GM18873 (cell line): ENCODE data around the gene JADE1.

Source experiments
- ATAC-seq: cut with Tn5 transposase; IDR thresholded peaks from one replicate; pipeline ENCODE4 v1.9.1; 2021; ENCODE audit warnings: mild to moderate bottlenecking, moderate library complexity, moderate number of reproducible peaks; ENCODE audit not compliant: unreplicated experiment, low FRiP score

The JADE1 gene

DNA sequence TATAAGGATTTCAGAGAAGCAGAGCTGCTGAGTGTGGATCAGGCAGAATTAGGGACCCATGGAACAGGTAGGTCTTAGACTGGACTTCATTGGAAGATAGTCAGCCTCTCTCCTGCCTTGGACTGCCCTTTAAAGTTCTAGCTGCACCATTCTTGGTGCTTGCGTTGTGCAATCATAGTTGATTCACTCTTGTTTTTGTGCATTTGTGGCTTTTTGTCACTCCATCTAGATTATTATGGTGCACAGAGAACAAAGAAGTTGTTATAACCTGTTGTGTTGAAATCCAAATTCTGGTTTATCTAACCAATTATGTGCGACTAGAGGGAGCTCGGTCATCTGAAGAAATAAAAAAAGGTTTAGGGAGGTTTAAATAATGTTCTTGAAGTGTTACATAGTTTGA, 59.3 kb downstream of the JADE1 start:
- ATAC-seq = no peak

DNA sequence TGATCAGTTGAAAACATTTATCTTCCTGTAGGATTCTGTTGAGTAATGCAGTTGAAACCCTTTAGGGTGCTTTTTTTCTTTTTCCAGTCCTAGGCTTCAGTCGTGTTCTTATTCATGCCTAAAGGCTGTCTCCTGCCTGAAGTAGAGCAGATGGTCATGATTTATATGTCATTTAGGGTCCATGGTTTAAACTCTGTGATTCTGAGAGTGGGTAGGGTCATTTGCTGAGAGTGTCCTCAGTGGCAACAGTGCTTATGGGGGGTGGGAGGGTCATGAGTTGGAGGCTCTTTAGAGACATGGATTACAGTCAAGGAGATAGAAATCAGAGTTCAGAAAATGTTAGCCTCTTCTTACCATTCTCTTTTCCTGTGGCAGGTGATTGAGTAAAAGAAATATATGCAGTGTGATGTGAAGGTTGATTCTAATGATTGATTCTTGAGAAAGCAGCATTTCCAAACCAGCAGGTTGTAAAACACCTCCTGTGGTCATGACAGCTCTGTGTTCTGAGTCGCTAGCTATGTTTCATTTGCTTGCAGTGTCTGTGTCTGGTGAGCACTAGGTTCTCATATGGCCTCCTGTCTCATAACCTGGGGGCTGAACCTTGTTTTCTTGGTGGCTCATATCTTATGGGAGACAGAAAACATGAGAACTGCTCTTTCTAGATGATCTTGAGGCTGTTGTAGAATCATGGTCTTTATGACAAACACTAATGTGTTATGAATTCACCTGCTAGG, 60.4 kb downstream of the JADE1 start:
- no peak for ATAC-seq

DNA sequence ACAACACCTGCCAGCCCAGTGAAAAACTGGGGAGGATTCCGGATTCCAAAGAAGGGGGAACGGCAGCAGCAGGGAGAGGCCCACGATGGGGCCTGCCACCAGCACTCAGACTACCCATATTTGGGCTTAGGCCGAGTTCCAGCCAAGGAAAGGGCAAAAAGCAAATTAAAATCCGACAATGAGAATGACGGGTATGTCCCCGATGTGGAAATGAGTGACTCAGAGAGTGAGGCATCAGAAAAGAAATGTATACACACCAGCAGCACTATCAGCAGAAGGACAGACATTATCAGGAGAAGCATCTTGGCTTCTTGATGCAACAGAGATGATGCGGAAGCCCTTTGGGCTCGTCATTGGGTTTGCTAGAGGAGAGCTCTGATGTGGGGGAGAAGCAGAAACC, 62.4 kb downstream of the JADE1 start:
- no peak for ATAC-seq

DNA sequence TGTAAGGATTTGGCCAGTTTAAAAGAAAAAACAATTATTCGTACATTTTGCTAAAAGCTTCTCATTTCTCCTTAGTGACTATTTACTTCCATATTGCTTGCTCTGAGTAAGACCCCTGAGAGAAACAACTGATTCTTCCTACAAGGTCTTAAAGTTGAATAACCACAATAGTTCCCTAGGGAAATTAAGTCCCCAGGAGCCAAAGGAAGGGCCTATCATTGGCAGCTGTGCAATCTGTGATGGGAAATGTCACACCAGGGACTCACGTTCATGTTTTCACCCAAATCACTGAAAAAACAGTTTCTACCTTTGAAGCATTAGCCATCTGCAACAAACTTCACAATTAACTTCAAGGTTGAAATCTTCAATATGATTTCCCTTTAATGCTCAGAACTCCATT, 66.7 kb downstream of the JADE1 start:
- ATAC-seq = no peak

DNA sequence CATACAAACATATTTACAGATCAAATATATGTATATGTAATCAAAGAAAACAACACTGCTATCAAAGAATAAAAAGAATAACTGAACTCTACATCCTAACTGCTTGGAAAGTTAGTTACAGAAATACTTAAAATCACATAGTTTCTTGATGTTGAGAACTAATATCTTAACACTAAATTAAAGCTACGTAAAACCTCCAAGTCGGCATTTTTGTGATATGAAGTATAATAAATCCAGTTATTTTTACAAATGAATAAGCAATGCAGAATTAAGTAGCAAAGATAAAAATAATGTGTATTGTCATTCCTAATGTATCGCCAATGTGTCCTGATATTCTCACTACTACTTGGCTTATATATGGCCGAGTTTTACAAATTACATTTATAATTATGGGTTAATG, 68.4 kb downstream of the JADE1 start:
- ATAC-seq = no peak

DNA sequence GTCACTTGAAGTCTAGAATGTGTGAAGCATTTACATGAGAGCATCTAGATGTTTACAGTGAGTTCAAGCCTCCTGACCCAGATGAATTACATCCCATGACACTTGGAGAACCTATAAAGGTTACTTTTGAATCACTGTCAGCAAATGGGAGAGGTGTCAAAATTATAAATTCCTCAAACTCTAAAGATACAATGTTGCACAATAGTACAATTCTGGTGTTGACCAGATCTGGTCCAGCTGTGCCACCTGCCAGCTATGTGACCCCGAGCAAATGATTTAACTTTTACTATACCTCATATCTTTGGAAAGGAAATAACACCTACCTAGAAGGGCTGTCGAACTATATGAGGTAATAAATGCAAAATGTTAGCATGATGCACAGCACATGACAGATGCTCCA, 69.8 kb downstream of the JADE1 start:
- ATAC-seq = no peak

DNA sequence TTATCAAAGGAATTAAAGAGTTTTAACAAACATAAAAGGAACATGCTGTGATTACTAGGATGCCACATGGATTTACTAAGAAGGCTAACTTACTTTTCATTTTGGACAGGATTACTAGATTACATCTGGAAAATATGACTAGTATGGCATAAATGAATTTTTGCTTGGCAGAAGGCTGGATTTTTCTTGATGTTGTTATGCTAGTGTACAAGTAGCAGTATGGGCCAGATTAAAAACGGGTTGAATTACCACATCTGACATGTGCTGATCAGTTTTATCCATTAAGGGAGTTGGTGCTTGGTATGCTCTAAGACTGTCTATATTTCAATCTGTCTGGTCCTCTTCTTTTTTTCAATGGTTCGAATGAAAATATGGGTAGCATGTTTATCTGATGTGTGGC, 70.5 kb downstream of the JADE1 start:
- ATAC-seq = no peak

DNA sequence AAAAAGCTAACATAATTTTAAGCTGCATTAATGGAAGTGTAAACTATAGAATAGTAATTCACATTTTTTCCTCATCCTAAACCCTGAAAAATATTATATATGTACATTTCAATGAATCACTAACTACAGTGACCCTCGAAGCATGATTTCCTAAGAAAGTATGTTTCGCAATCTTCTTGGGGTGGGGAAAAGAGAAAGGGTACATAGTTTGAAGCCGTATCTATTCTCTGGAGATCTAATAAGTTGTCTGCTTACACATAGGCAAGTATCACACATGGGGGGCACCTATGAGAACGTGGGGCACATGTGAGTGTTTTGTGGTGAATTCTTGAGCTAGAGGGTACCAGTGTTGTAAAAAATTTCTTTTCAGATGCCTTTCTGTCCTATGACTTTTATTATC, 71.2 kb downstream of the JADE1 start:
- ATAC-seq = no peak

DNA sequence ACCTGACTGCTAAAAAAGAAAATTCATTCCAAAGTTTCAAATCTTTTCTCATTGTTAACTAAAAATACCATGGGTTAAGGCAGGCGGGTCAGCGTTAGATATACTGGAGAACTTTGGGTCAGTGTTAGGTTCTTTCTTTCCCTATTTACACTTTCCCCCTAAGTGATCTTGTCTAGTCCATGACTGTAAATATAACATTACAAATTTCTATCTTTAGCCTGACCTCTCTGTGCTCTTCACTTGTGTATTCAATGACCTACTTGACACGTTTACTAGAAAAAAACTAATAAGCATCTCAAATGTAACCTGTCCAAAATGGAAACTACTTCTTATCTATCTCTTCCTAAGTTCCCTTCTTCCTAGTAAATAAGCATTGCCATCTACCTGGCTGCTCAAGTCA, 95.3 kb downstream of the JADE1 start:
- ATAC-seq = no peak

DNA sequence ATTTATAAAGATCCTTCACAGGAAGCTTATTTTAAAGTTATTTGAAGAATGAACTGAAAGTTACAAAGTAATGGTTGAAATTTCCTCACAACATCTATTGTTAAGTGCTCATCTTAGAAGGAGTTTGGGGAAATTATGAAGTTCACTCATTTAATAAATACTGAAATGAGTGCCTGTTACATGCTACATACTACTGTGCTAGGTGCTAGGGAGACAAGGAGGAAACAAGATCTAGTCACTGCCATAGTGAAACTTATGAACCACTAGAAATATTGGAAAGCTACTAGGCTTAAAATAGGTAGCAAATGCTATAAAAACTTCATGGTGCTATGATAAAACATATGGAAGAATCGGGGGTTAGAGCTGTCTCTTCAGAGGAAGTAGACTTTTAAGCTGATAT, 97.1 kb downstream of the JADE1 start:
- ATAC-seq = no peak

DNA sequence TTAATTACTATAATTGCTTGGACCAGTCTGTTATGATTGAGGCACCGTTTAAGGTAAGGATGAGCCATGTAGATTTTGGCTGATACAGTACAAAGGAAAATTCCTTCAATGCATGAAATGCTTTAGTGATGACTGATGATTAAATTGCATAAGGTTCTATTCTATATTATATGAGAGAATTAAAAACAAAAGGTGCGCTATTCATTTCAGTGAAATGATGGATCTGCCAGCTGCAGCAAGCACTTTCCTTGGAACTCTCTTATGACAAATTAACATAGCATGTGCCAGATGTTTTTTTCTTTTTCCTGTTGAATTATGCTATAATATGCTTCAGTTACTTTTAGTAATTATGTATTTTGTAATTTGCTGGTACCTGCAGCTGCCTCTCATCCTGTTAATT, 98.5 kb downstream of the JADE1 start:
- ATAC-seq = no peak

DNA sequence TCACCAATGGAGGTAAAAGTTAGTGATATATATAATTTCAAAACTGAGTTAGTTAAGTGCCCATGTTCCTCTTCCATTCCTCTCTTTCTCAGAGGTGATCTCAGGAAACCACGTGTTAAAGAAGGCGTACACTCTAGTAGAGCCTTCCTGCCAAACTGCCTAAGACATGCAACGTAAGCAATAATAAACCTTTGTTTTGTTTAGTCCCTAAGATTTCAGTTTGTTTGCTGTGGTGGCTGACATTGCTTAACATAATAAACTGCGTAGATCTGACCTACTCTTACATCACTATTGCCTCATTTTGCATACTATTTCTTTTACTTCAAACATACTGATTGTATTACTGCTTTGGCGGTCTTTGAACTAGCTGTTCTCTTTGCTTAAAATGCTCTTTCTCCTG, 99.2 kb downstream of the JADE1 start:
- ATAC-seq = no peak

DNA sequence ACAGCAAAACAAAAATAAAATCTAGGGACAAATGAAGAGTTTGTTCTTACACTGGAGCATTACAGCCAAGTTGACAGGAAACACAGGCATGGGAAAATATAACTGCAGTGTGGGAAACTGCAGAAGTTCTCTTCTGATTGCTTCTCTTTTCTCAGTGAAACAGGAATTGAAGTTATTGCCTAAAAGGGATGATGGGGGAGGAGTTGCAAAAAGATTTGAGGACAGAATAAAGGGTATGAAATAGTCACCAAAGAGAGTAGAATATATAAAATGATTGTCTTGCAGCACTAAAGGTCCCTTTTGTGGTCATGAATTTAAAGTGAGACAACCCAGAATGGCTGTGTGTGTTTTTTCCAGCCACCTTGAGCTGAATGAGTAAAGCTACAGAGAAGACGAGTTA, 103.7 kb downstream of the JADE1 start:
- ATAC-seq = no peak

DNA sequence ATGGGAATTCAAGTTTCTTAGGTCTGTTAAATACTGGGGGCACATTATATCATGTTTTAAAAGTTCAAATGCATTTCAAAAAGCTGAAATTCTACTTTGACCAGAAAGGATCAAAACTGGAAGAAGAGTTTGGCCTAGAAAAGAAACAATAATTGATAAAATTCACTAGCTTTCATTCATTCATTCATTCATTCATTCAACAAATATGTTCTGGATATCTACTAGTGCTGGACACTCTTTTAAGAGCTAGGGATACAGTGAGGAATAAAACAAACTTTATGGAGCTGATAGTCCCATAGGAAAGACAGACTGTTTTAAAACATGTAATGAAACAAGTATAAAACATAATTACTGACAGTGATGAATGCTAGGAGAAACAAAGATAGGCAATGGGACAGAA, 106.0 kb downstream of the JADE1 start:
- no peak for ATAC-seq

DNA sequence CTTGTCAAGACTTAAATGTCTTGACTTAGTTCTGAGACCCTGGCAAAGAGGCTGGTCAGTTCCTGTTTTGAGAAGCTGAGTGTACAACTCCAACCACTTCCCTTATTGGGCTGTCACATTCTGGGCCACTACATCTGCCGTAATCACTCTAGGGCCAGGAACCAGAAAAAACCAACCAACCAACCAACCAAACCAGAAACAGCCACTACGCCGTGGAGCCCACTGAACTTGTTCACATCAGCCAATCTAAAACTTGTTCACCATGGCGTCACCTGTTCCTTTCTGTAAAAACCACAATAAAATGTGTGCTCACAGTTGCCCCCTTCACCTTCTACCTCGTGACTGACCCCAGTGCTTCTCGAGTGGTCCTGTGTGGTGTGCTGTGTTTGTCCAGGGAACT, 107.3 kb downstream of the JADE1 start:
- no peak for ATAC-seq

DNA sequence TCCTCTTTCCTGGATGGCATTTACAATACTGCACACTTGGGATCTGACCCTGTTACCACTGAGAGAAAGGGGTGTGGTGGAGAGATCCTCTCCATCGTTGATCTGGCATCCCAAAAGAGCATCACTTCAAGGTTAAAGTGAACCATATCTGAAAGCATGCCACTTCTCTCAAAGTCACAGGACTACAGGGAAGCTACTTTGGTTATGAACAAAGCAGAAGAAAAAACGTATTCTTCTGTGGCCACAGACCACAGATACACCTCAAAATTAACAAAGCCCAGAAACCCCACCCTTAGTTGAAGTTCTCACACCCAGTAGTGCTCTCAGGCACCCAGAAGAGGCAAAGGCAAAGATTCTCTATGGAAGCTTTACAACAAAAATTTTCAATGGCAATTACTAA, 108.3 kb downstream of the JADE1 start:
- ATAC-seq = peak; percentile 87

DNA sequence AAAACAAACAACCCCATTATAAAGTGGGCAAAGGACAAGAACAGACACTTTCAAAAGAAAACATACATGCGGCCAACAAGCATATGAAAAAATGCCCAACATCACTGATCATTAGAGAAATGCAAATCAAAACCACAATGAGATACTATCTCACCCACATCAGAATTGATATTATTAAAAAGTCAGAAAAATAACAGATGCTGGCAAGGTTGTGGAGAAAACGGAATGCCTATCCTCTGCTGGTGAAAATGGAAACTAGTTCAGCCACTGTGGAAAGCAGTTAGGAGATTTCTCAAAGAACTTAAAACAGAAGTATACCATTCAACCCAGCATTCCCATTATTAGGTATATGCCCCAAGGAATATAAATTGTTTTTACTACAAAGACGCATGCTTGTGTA, 112.5 kb downstream of the JADE1 start:
- no peak for ATAC-seq
